H1 (cell line): ENCODE measurements around the gene PTPN18. TPM values are rescaled to one million over a fixed set of nuclear protein-coding genes. Genes with fewer than 3 reads are reported as not detected.

ENCODE experiments used
- CTCF ChIA-PET: fragments of 300-600 bp; sonication (Branson Sonifier 250); formaldehyde crosslinking; loops from one replicate; lab custom pipeline; 2021; ENCODE audit not compliant: partially characterized antibody; lab: Charles Lee
- POLR2A ChIA-PET: fragments of 300-600 bp; sonication (Branson Sonifier 250); formaldehyde crosslinking; loops from one replicate; lab custom pipeline; 2021; ENCODE audit warnings: inconsistent platforms; ENCODE audit not compliant: partially characterized antibody; lab: Charles Lee
- DNase-seq, 2 experiments: peaks; one replicate each; pipeline versions ENCODE4 v3.0.0 to v3.0.0-alpha.2; 2010 to 2022; ENCODE audit warnings: low spot score in 2 of 2, low read depth in 1 of 2, mixed read lengths in 1 of 2
- FAIRE-seq: peaks from 2 replicates; lab custom pipeline; 2011; peaks lifted over from hg19 to GRCh38; lab: Jason Lieb, UNC
- H2AFZ ChIP-seq: 2 replicates; pipeline ENCODE4 v1.8.1; 2012; ENCODE audit warnings: low read length, inconsistent platforms
- H2AK5ac ChIP-seq: 2 replicates; pipeline ENCODE4 v1.6.1; 2013; ENCODE audit warnings: low read depth, low read length
- H2BK120ac ChIP-seq: replicated peaks from 2 replicates; pipeline ENCODE3; 2013; ENCODE audit warnings: low read depth, low read length, inconsistent platforms
- H2BK12ac ChIP-seq: 2 replicates; pipeline ENCODE4 v1.6.1; 2013; ENCODE audit warnings: low read depth, low read length
- H2BK15ac ChIP-seq: 2 replicates; pipeline ENCODE4 v1.6.1; 2013; ENCODE audit warnings: low read length
- H2BK20ac ChIP-seq: 2 replicates; pipeline ENCODE4 v1.6.1; 2013; ENCODE audit warnings: low read length
- H2BK5ac ChIP-seq: 2 replicates; pipeline ENCODE4 v1.6.1; 2013; ENCODE audit warnings: low read depth, low read length
- H3K14ac ChIP-seq: 2 replicates; pipeline ENCODE4 v1.6.1; 2013; ENCODE audit warnings: inconsistent platforms; ENCODE audit not compliant: insufficient read length
- H3K18ac ChIP-seq: 2 replicates; pipeline ENCODE4 v1.6.1; 2013; ENCODE audit warnings: low read length; ENCODE audit errors: extremely low read depth
- H3K23ac ChIP-seq: 2 replicates; pipeline ENCODE4 v1.6.1; 2013; ENCODE audit warnings: inconsistent platforms; ENCODE audit not compliant: insufficient read length
- H3K23me2 ChIP-seq: 2 replicates; pipeline ENCODE4 v1.6.1; 2013; ENCODE audit warnings: low read depth, low read length
- H3K27ac ChIP-seq: 2 replicates; pipeline ENCODE4 v1.6.1; 2011; ENCODE audit warnings: low read depth, low read length, inconsistent platforms
- H3K27me3 ChIP-seq, 4 experiments: replicated peaks in 1 of 4; 1 replicate in 1 of 4; 2 replicates in 3 of 4; pipeline versions ENCODE4 v1.6.1 to v1.8.1; 2011 to 2013; ENCODE audit warnings: low read length in 3 of 4, mild to moderate bottlenecking in 3 of 4, inconsistent platforms in 2 of 4, mixed read lengths in 2 of 4, moderate library complexity in 1 of 4; ENCODE audit not compliant: control insufficient read depth in 3 of 4, insufficient read depth in 3 of 4; ENCODE audit errors: extremely low read depth in 1 of 4
- H3K36me3 ChIP-seq, 4 experiments: 2 replicates each; pipeline versions ENCODE4 v1.6.1 to v1.8.1; 2011 to 2013; ENCODE audit warnings: mild to moderate bottlenecking in 4 of 4, low read length in 3 of 4, moderate library complexity in 2 of 4, control low read depth in 1 of 4, inconsistent platforms in 1 of 4; ENCODE audit not compliant: insufficient read depth in 4 of 4, control insufficient read depth in 2 of 4
- H3K4ac ChIP-seq: replicated peaks from 2 replicates; pipeline ENCODE3; 2013; ENCODE audit warnings: low read length, low read depth, mixed read lengths, inconsistent platforms; ENCODE audit not compliant: insufficient read length
- H3K4me1 ChIP-seq, 4 experiments: replicated peaks in 1 of 4; 1 replicate in 1 of 4; 2 replicates in 3 of 4; pipeline versions ENCODE4 v1.6.1 to v1.8.1; 2011 to 2013; ENCODE audit warnings: low read length in 3 of 4, inconsistent platforms in 2 of 4, mixed read lengths in 1 of 4; ENCODE audit not compliant: insufficient read depth in 4 of 4, control insufficient read depth in 3 of 4
- H3K4me2 ChIP-seq, 2 experiments: 2 replicates each; pipeline versions ENCODE4 v1.6.1 to v1.8.1; 2011 to 2013; ENCODE audit warnings: low read depth in 2 of 2, low read length in 2 of 2, control low read depth in 1 of 2, inconsistent platforms in 1 of 2, mild to moderate bottlenecking in 1 of 2; ENCODE audit not compliant: insufficient read depth in 1 of 2
- H3K4me3 ChIP-seq, 4 experiments: fragments of 200-600, 300-600 bp in 1 of 4; sonication (generic), shearing (Covaris generic), sonication (Bioruptor Twin) in 1 of 4; 2 replicates each; pipeline versions ENCODE4 v1.5.1 to v1.8.1; 2011 to 2016; ENCODE audit warnings: low read length in 4 of 4, low read depth in 3 of 4, control low read depth in 2 of 4, inconsistent platforms in 2 of 4, mild to moderate bottlenecking in 2 of 4, mixed read lengths in 1 of 4, moderate library complexity in 1 of 4; ENCODE audit not compliant: insufficient read depth in 2 of 4; ENCODE audit errors: extremely low read depth in 1 of 4
- H3K56ac ChIP-seq: replicated peaks from 2 replicates; pipeline ENCODE3; 2013; ENCODE audit warnings: low read depth, mild to moderate bottlenecking, mixed read lengths, low read length, inconsistent platforms; ENCODE audit not compliant: insufficient read length
- H3K79me1 ChIP-seq: 2 replicates; pipeline ENCODE4 v1.6.1; 2013; ENCODE audit warnings: low read depth, low read length, control low read depth
- H3K79me2 ChIP-seq, 2 experiments: 2 replicates each; pipeline versions ENCODE4 v1.6.1 to v1.8.1; 2012 to 2013; ENCODE audit warnings: low read length in 2 of 2, mild to moderate bottlenecking in 2 of 2, inconsistent platforms in 1 of 2; ENCODE audit not compliant: insufficient read depth in 2 of 2, control insufficient read depth in 1 of 2
- H3K9ac ChIP-seq, 4 experiments: replicated peaks in 1 of 4; 1 replicate in 1 of 4; 2 replicates in 3 of 4; pipeline versions ENCODE4 v1.6.1 to v1.8.1; 2011 to 2013; ENCODE audit warnings: low read depth in 3 of 4, low read length in 3 of 4, control low read depth in 2 of 4, mild to moderate bottlenecking in 2 of 4, moderate library complexity in 2 of 4, inconsistent platforms in 1 of 4; ENCODE audit errors: extremely low read depth in 1 of 4
- H3K9me3 ChIP-seq, 2 experiments: 2 replicates each; pipeline versions ENCODE4 v1.6.1 to v1.8.1; 2012 to 2013; ENCODE audit warnings: mild to moderate bottlenecking in 2 of 2, moderate library complexity in 2 of 2, control low read depth in 1 of 2, inconsistent platforms in 1 of 2, low read depth in 1 of 2, low read length in 1 of 2, mixed read lengths in 1 of 2; ENCODE audit not compliant: insufficient read depth in 2 of 2
- H4K20me1 ChIP-seq, 2 experiments: replicated peaks in 1 of 2; 2 replicates each; pipeline versions ENCODE3 to v1.8.1; 2011 to 2013; ENCODE audit warnings: inconsistent platforms in 2 of 2, low read length in 2 of 2, mild to moderate bottlenecking in 1 of 2; ENCODE audit not compliant: insufficient read depth in 2 of 2, control insufficient read depth in 1 of 2
- H4K5ac ChIP-seq: 2 replicates; pipeline ENCODE4 v1.6.1; 2013; ENCODE audit warnings: low read length, low read depth, mixed read lengths, inconsistent platforms; ENCODE audit not compliant: insufficient read length
- H4K8ac ChIP-seq: 2 replicates; pipeline ENCODE4 v1.8.0; 2013; ENCODE audit warnings: mild to moderate bottlenecking, moderate library complexity, low read length, inconsistent platforms; ENCODE audit not compliant: insufficient read depth; ENCODE audit errors: extremely low read depth
- H4K91ac ChIP-seq: replicated peaks from 2 replicates; pipeline ENCODE3; 2013; ENCODE audit warnings: low read length, mixed read lengths, inconsistent platforms; ENCODE audit not compliant: insufficient read length
- HDAC2 ChIP-seq, 2 experiments: fragments of 300-600 bp in 1 of 2; sonication (generic) in 1 of 2; IDR thresholded peaks; 2 replicates each; pipeline ENCODE4 v1.6.1; 2011 to 2012; ENCODE audit warnings: low read depth in 2 of 2, low read length in 2 of 2, mild to moderate bottlenecking in 2 of 2, moderate library complexity in 2 of 2, borderline replicate concordance in 1 of 2, inconsistent platforms in 1 of 2
- HDAC6 ChIP-seq: IDR thresholded peaks from one replicate; pipeline ENCODE4 v1.7.1; 2012; ENCODE audit warnings: low read depth, mild to moderate bottlenecking, inconsistent platforms, low read length, moderate library complexity
- NANOG ChIP-seq: IDR thresholded peaks from 2 replicates; pipeline ENCODE4 v1.6.1; 2011; ENCODE audit warnings: low read length, low read depth, mild to moderate bottlenecking, inconsistent platforms; ENCODE audit not compliant: insufficient read depth, poor library complexity, severe bottlenecking
- RAD21 ChIP-seq, 2 experiments: IDR thresholded peaks in 1 of 2; conservative IDR thresholded peaks in 1 of 2; 2 replicates each; pipeline ENCODE4 v1.6.1; 2011; ENCODE audit warnings: low read depth in 2 of 2, low read length in 2 of 2, improper control_type of control experiment in 1 of 2, inconsistent platforms in 1 of 2, mild to moderate bottlenecking in 1 of 2, moderate library complexity in 1 of 2
- SP1 ChIP-seq: IDR thresholded peaks from 2 replicates; pipeline ENCODE4 v1.6.1; 2011; ENCODE audit warnings: low read depth, low read length
- TEAD4 ChIP-seq: IDR thresholded peaks from 2 replicates; pipeline ENCODE4 v1.6.1; 2012; ENCODE audit warnings: low read depth, low read length, inconsistent platforms, mixed read lengths
- WGBS, 2 experiments: shearing (Covaris generic) in 1 of 2; methylation state at CpG; one replicate each; pipeline versions ENCODE4 v1.1.6 to v1.1.7; 2013 to 2015; ENCODE audit warnings: low lambda C conversion rate in 2 of 2, mixed read lengths in 2 of 2, inconsistent platforms in 1 of 2, low coverage in 1 of 2, missing lambda C conversion rate in 1 of 2; ENCODE audit not compliant: insufficient replicate concordance in 2 of 2, insufficient coverage in 1 of 2, insufficient read length in 1 of 2; ENCODE audit errors: extremely low coverage in 1 of 2, missing lambda C conversion rate in 1 of 2; 5-methylcytosine and 5-hydroxymethylcytosine counted together
- polyA plus RNA-seq, 7 experiments: library from polyadenylated mRNA; depleted of rRNA in 3 of 7; stranded (reverse) in 5 of 7; unstranded in 2 of 7; fragments of >200 nt in 5 of 7; fragments of 200-250 nt in 2 of 7; gene quantifications; 1 replicate in 5 of 7; 2 replicates in 1 of 7; 4 replicates in 1 of 7; pipeline versions ENCODE4 v1.2.1 to v1.2.3, GENCODE V29; 2011 to 2013; ENCODE audit warnings: missing spikeins in 2 of 7, mixed read lengths in 2 of 7
- total RNA-seq: library from RNA; stranded (reverse); fragmentation: NEBNext Ultra II Directional; extraction: Animal tissue kit (Norgen Biotek cat#: 25700); gene quantifications from 2 replicates; pipeline ENCODE4 v1.2.1, GENCODE V29; 2021
- TF ChIP-seq, protein P1 (sequence below), 3 experiments: IDR thresholded peaks; 1 replicate in 2 of 3; 2 replicates in 1 of 3; pipeline versions ENCODE4 v1.5.1 to v1.6.1; 2011; ENCODE audit warnings: low read length in 3 of 3, mild to moderate bottlenecking in 3 of 3, inconsistent platforms in 2 of 3, low read depth in 1 of 3, moderate library complexity in 1 of 3; ENCODE audit not compliant: insufficient read depth in 1 of 3; ENCODE audit errors: control extremely low read depth in 1 of 3

The PTPN18 gene
- total and polyA plus RNA-seq, 2 of the 8 experiments (the other 6 are each of a cell fraction or from before 2014, with no cell fraction given): 13.2 to 14.7 TPM

- peaks cover 0 to 2% of the 10 kb centered on the region in 2 experiments for H4K20me1 ChIP-seq
- ChIA-PET CTCF (interaction anchor here (0.6 to 3.6 kb wide), 5 partner anchors 8 to 35 kb away, joined by 3 to 34 read pairs (median 4); a partner anchor contains a TSS), POLR2A (interaction anchor here (0.9 to 1.1 kb wide), 2 partner anchors 33 to 51 kb away, joined by 3 read pairs; no protein-coding TSS in a partner anchor)
- FAIRE-seq (no peak), DNase-seq (no peak)
- no peak overlapping the region for H2AK5ac ChIP-seq
- H3K4me1 ChIP-seq: peaks cover 0 to 4% (median 3%) of the 10 kb centered on the region in 4 experiments; a peak in 4 of 7 replicates
- H3K27me3 ChIP-seq: no peaks in the 10 kb centered on the region
- no peaks in the 10 kb centered on the region for H3K79me2 ChIP-seq
- no peak overlapping the region for H3K4ac ChIP-seq
- H3K4me2 ChIP-seq: no peak overlapping the region
- no peak overlapping the region for H4K5ac ChIP-seq
- no peaks in the 10 kb centered on the region for H3K9me3 ChIP-seq
- no peak overlapping the region for H3K27ac ChIP-seq
- WGBS, 2 experiments: 85% methylated on average over 11 of the region's 11 CpGs; no CpG with 5 or more reads in 1 of the 2 experiments
- H3K14ac ChIP-seq: no peak overlapping the region
- peaks cover 3% of the 10 kb centered on the region; the same call in 1 of the 2 replicates for H3K23me2 ChIP-seq
- H3K56ac ChIP-seq: no peak overlapping the region
- no peak overlapping the region for H4K91ac ChIP-seq
- H2BK20ac ChIP-seq: no peak overlapping the region
- H3K4me3 ChIP-seq: no peak overlapping the region
- H3K23ac ChIP-seq: no peak overlapping the region
- H2BK15ac ChIP-seq: no peak overlapping the region
- no peak overlapping the region for H2BK5ac ChIP-seq
- no peak overlapping the region for H2BK120ac ChIP-seq
- no peak overlapping the region for H3K18ac ChIP-seq
- H3K79me1 ChIP-seq: peaks cover 4% of the 10 kb centered on the region; the same call in 1 of the 2 replicates
- no peak overlapping the region for H4K8ac ChIP-seq
- no peaks in the 10 kb centered on the region for H3K36me3 ChIP-seq
- H3K9ac ChIP-seq: no peak overlapping the region
- H2BK12ac ChIP-seq: no peak overlapping the region
- no peak overlapping the region for H2AFZ ChIP-seq
- no peak for TF ChIP-seq NANOG
- no peak for TF ChIP-seq HDAC6
- no peak for TF ChIP-seq HDAC2 (IDR thresholded peaks at IDR 0.05; ENCODE audit: borderline replicate concordance in 1 of 2, low read depth in 2 of 2, low read length in 2 of 2)
- peak; percentile 37; the same call in 1 of the 2 replicates for TF ChIP-seq TEAD4
- TF ChIP-seq SP1: no peak
- peak; percentile 24 to 52; a peak in 3 of 4 replicates for TF ChIP-seq RAD21 (IDR thresholded peaks at IDR 0.05 in 1 of 2, conservative IDR thresholded peaks at IDR 0.05 in 1 of 2; ENCODE audit: low read depth in 2 of 2, low read length in 2 of 2)
- TF ChIP-seq, protein P1, sequence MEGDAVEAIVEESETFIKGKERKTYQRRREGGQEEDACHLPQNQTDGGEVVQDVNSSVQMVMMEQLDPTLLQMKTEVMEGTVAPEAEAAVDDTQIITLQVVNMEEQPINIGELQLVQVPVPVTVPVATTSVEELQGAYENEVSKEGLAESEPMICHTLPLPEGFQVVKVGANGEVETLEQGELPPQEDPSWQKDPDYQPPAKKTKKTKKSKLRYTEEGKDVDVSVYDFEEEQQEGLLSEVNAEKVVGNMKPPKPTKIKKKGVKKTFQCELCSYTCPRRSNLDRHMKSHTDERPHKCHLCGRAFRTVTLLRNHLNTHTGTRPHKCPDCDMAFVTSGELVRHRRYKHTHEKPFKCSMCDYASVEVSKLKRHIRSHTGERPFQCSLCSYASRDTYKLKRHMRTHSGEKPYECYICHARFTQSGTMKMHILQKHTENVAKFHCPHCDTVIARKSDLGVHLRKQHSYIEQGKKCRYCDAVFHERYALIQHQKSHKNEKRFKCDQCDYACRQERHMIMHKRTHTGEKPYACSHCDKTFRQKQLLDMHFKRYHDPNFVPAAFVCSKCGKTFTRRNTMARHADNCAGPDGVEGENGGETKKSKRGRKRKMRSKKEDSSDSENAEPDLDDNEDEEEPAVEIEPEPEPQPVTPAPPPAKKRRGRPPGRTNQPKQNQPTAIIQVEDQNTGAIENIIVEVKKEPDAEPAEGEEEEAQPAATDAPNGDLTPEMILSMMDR (IDR thresholded peaks at IDR 0.05; ENCODE audit: control extremely low read depth in 1 of 3, insufficient read depth in 1 of 3, low read depth in 1 of 3, low read length in 3 of 3): peak; percentile 57 to 83 (median 67)
Observed at GRCh38 chr2:130376433-130377293, 20.8 kb downstream of the PTPN18 start.
